Neural cell (in vitro differentiated cells): ENCODE measurements around the gene PLCL2. TPM values are rescaled to one million over a fixed set of nuclear protein-coding genes. Genes with fewer than 3 reads are reported as not detected.
A peak's percentile ranks its signal among the peaks of the same experiment; 100 is the strongest.

ENCODE experiments used
- H2AFZ ChIP-seq: fragments of 200-600, 300-800 bp; sonication (generic), shearing (Covaris generic); 2 replicates; pipeline ENCODE4 v1.6.0; 2014; ENCODE audit warnings: low read depth, mild to moderate bottlenecking, antibody characterized with exemption, low read length, moderate library complexity
- H3F3A ChIP-seq: fragments of 200-600 bp; shearing (Covaris generic); 2 replicates; pipeline ENCODE4 v1.6.1; 2016; ENCODE audit warnings: mild to moderate bottlenecking, moderate library complexity, mixed read lengths, antibody characterized with exemption, low read length; ENCODE audit not compliant: insufficient read depth, poor library complexity, severe bottlenecking
- H3K27ac ChIP-seq: fragments of 200-600, 300-800 bp; sonication (generic), shearing (Covaris generic); 2 replicates; pipeline ENCODE4 v1.5.1; 2014; ENCODE audit warnings: mild to moderate bottlenecking, low read length, moderate library complexity
- H3K27me3 ChIP-seq: fragments of 300-800, 200-600 bp; sonication (generic), shearing (Covaris generic); 2 replicates; pipeline ENCODE4 v1.6.0; 2014; ENCODE audit warnings: mild to moderate bottlenecking, low read depth, low read length, moderate library complexity; ENCODE audit not compliant: insufficient read depth
- H3K36me3 ChIP-seq: fragments of 300-800, 200-600 bp; sonication (generic), shearing (Covaris generic); 2 replicates; pipeline ENCODE4 v1.5.1; 2014; ENCODE audit warnings: mild to moderate bottlenecking, antibody characterized with exemption, low read length, moderate library complexity; ENCODE audit not compliant: insufficient read depth
- H3K4me2 ChIP-seq: fragments of 300-800, 200-600 bp; sonication (generic), shearing (Covaris generic); 2 replicates; pipeline ENCODE4 v1.6.0; 2014; ENCODE audit warnings: mild to moderate bottlenecking, low read length
- H3K4me3 ChIP-seq: fragments of 300-800, 200-600 bp; sonication (generic), shearing (Covaris generic); 2 replicates; pipeline ENCODE4 v1.5.1; 2014; ENCODE audit warnings: mild to moderate bottlenecking, low read length, moderate library complexity
- H3K79me2 ChIP-seq: fragments of 200-600 bp; shearing (Covaris generic); replicated peaks from 2 replicates; pipeline ENCODE4 v1.6.0; 2014; ENCODE audit warnings: mild to moderate bottlenecking, low read length, moderate library complexity; ENCODE audit not compliant: insufficient read depth
- H3K9ac ChIP-seq: fragments of 300-800, 200-600 bp; sonication (generic), shearing (Covaris generic); 2 replicates; pipeline ENCODE4 v1.6.1; 2016; ENCODE audit warnings: mild to moderate bottlenecking, low read length, mixed read lengths
- H3K9me2 ChIP-seq: fragments of 200-600 bp; shearing (Covaris generic); 2 replicates; pipeline ENCODE4 v1.6.1; 2016; ENCODE audit warnings: mild to moderate bottlenecking, low read length, mixed read lengths; ENCODE audit not compliant: insufficient read depth
- H3K9me3 ChIP-seq: fragments of 200-600, 300-800 bp; sonication (generic), shearing (Covaris generic); 2 replicates; pipeline ENCODE4 v1.6.1; 2016; ENCODE audit warnings: mild to moderate bottlenecking, mixed run types, low read length, moderate library complexity, mixed read lengths
- H4K20me1 ChIP-seq: fragments of 200-600 bp; shearing (Covaris generic); 2 replicates; pipeline ENCODE4 v1.6.1; 2016; ENCODE audit warnings: mild to moderate bottlenecking, mixed run types; ENCODE audit not compliant: insufficient read depth
- EP300 ChIP-seq: fragments of 450-650 bp; conservative IDR thresholded peaks from 2 replicates; pipeline ENCODE4 v1.6.1; 2014; ENCODE audit warnings: antibody characterized with exemption, mild to moderate bottlenecking, moderate library complexity; ENCODE audit not compliant: poor library complexity, severe bottlenecking
- EZH2 ChIP-seq: fragments of 200-600, 300-800 bp; shearing (Covaris generic), sonication (generic); IDR thresholded peaks from 2 replicates; pipeline ENCODE4 v1.6.1; 2014; ENCODE audit warnings: antibody characterized with exemption, low read length, borderline replicate concordance, mild to moderate bottlenecking; ENCODE audit not compliant: insufficient read depth, poor library complexity, severe bottlenecking
- MXI1 ChIP-seq: fragments of 450-650 bp; conservative IDR thresholded peaks from 2 replicates; pipeline ENCODE4 v1.6.1; 2014; ENCODE audit warnings: antibody characterized with exemption, mild to moderate bottlenecking; ENCODE audit not compliant: poor library complexity, severe bottlenecking
- POLR2AphosphoS5 ChIP-seq: IDR thresholded peaks from 2 replicates; pipeline ENCODE4 v1.6.1; 2012
- RAD21 ChIP-seq: fragments of 450-650 bp; conservative IDR thresholded peaks from 2 replicates; pipeline ENCODE4 v1.6.1; 2014; ENCODE audit warnings: antibody characterized with exemption, mild to moderate bottlenecking, moderate library complexity
- SMC3 ChIP-seq: fragments of 450-650 bp; conservative IDR thresholded peaks from 2 replicates; pipeline ENCODE4 v1.6.1; 2014; ENCODE audit warnings: antibody characterized with exemption, mild to moderate bottlenecking, moderate library complexity; ENCODE audit not compliant: poor library complexity
- TAF1 ChIP-seq: IDR thresholded peaks from 2 replicates; pipeline ENCODE4 v1.6.1; 2012; ENCODE audit warnings: low read depth
- polyA plus RNA-seq: library from polyadenylated mRNA; depleted of rRNA; stranded (reverse); fragments of >200 nt; gene quantifications from 2 replicates; pipeline ENCODE4 v1.2.3, GENCODE V29; 2014
- TF ChIP-seq, protein P1 (sequence below): IDR thresholded peaks from 2 replicates; pipeline ENCODE4 v1.6.1; 2012; ENCODE audit warnings: borderline replicate concordance
- TF ChIP-seq, protein P2 (sequence below): fragments of 450-650 bp; IDR thresholded peaks from 2 replicates; pipeline ENCODE4 v1.5.1; 2014; ENCODE audit warnings: antibody characterized with exemption, mild to moderate bottlenecking, moderate library complexity; ENCODE audit not compliant: poor library complexity, severe bottlenecking

PLCL2 gene
- polyA plus RNA-seq, 1 donor from 2014 or later: 69.8 TPM

DNA sequence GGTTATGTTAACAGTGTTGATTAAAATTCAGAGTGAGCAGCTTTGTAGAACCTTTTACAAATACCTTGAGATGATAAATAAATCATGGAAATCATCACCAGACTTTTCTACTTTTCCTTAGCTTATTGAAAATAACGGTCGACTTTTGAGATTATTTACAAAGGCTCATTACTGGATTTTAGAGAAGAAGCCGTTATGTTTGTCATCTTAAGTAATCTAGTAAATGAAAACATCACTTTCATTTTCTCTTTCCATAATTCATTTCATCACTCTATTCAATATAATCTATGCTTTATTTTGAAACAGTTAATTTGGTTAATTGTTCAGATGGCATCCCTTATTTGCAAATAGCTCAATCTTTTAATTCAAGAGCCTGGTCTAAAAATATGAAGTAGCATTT, 3.6 kb downstream of the PLCL2 start:
- Histone ChIP-seq H3K79me2 (peaks cover 80% of the 10 kb centered on the region), H3K9me2 (no peaks in the 10 kb centered on the region), H3K4me2 (peak overlapping the region; percentile 62), H3K36me3 (no peaks in the 10 kb centered on the region), H3K27ac (peak overlapping the region; percentile 25), H4K20me1 (no peaks in the 10 kb centered on the region), H3F3A (no peaks in the 10 kb centered on the region), H3K4me3 (peak overlapping the region; percentile 84), H3K9ac (peak overlapping the region; percentile 25), H3K9me3 (no peaks in the 10 kb centered on the region), H2AFZ (no peak overlapping the region), H3K27me3 (no peaks in the 10 kb centered on the region)
- no peak for TF ChIP-seq RAD21
- no peak for TF ChIP-seq SMC3
- TF ChIP-seq, protein P1, sequence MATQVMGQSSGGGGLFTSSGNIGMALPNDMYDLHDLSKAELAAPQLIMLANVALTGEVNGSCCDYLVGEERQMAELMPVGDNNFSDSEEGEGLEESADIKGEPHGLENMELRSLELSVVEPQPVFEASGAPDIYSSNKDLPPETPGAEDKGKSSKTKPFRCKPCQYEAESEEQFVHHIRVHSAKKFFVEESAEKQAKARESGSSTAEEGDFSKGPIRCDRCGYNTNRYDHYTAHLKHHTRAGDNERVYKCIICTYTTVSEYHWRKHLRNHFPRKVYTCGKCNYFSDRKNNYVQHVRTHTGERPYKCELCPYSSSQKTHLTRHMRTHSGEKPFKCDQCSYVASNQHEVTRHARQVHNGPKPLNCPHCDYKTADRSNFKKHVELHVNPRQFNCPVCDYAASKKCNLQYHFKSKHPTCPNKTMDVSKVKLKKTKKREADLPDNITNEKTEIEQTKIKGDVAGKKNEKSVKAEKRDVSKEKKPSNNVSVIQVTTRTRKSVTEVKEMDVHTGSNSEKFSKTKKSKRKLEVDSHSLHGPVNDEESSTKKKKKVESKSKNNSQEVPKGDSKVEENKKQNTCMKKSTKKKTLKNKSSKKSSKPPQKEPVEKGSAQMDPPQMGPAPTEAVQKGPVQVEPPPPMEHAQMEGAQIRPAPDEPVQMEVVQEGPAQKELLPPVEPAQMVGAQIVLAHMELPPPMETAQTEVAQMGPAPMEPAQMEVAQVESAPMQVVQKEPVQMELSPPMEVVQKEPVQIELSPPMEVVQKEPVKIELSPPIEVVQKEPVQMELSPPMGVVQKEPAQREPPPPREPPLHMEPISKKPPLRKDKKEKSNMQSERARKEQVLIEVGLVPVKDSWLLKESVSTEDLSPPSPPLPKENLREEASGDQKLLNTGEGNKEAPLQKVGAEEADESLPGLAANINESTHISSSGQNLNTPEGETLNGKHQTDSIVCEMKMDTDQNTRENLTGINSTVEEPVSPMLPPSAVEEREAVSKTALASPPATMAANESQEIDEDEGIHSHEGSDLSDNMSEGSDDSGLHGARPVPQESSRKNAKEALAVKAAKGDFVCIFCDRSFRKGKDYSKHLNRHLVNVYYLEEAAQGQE: no peak
- TF ChIP-seq, protein P2, sequence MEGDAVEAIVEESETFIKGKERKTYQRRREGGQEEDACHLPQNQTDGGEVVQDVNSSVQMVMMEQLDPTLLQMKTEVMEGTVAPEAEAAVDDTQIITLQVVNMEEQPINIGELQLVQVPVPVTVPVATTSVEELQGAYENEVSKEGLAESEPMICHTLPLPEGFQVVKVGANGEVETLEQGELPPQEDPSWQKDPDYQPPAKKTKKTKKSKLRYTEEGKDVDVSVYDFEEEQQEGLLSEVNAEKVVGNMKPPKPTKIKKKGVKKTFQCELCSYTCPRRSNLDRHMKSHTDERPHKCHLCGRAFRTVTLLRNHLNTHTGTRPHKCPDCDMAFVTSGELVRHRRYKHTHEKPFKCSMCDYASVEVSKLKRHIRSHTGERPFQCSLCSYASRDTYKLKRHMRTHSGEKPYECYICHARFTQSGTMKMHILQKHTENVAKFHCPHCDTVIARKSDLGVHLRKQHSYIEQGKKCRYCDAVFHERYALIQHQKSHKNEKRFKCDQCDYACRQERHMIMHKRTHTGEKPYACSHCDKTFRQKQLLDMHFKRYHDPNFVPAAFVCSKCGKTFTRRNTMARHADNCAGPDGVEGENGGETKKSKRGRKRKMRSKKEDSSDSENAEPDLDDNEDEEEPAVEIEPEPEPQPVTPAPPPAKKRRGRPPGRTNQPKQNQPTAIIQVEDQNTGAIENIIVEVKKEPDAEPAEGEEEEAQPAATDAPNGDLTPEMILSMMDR: no peak
- no peak for TF ChIP-seq EP300
- TF ChIP-seq MXI1: no peak
- no peak for TF ChIP-seq POLR2AphosphoS5
- no peak for TF ChIP-seq EZH2
- TF ChIP-seq TAF1: no peak

DNA sequence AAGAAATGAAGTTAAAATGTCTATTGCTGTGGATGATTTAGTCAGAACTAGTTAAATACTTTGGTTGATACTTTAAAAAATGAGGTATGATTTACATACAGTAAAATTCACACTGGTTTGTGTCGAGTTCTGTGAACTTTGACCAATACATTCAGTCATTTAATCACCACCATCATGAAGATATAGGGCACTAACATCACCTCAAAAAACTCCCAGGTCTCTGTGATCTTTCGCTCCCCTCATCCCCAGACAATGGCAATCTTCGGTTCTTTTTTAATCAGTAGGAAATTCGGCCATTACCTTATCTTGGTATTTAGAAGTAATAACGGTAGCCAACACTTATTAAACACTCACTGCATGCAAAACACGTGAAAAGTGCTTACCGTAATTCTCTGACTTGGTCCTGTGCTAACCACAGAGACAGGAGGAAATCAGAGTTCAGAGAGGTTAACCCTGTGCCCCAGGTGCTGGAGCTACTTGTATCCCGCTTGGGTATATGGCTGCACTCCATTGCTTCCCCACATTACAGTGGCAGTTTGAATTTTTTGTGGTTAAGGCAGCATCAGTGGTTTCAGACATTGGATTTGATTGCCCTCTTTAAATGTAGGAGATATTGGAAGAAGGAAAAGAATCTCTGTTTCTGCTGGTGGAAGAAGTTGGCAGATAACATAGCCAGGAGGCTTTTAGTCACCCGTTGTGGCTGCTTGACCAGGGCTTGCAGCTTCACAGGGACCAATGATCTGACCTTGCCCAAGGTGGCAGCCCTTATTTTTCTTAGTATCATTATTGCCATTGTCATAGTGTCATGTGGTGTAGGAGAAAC, 4.2 kb downstream of the PLCL2 start:
- no peaks in the 10 kb centered on the region for H3K9me2 ChIP-seq
- H3K9me3 ChIP-seq: no peaks in the 10 kb centered on the region
- H3K27me3 ChIP-seq: no peaks in the 10 kb centered on the region
- peak overlapping the region; percentile 62 for H3K4me2 ChIP-seq
- H3K9ac ChIP-seq: no peak overlapping the region
- H3K36me3 ChIP-seq: no peaks in the 10 kb centered on the region
- H4K20me1 ChIP-seq: no peaks in the 10 kb centered on the region
- peaks cover 86% of the 10 kb centered on the region for H3K79me2 ChIP-seq
- TF ChIP-seq, protein P2: no peak
- TF ChIP-seq, protein P1: no peak
- no peak for TF ChIP-seq SMC3
- no peak for TF ChIP-seq RAD21
- no peak for TF ChIP-seq EP300
- TF ChIP-seq TAF1: no peak
- no peak for TF ChIP-seq EZH2
- no peaks in the 10 kb centered on the region for H3F3A ChIP-seq
- H3K27ac ChIP-seq: no peak overlapping the region
- no peak overlapping the region for H2AFZ ChIP-seq
- H3K4me3 ChIP-seq: peak overlapping the region; percentile 84
